ENCODE data around the gene B9D1.

B9D1 gene

DNA sequence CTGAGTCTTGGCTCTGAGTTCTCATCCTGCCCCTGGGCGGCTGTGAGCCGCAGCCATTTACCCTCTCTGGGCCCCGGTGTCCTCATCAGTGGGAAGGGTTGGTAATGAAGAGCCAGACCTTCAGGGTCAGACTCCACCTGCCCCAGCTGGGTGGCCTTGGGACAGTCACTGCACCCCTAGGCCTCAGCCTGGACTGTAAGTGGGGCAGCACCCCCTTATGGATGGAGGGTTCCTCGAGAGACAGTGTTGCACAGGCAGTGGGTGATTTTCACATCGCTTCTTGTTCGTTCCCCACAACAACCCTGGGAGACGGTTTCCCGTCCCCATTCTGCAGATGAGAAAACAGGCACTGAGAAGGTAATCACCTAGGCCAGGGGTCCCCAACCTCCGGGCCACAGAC lies 60.5 kb downstream of the B9D1 start:
- DNase-seq (ENCODE audit: low spot score): no peak

DNA sequence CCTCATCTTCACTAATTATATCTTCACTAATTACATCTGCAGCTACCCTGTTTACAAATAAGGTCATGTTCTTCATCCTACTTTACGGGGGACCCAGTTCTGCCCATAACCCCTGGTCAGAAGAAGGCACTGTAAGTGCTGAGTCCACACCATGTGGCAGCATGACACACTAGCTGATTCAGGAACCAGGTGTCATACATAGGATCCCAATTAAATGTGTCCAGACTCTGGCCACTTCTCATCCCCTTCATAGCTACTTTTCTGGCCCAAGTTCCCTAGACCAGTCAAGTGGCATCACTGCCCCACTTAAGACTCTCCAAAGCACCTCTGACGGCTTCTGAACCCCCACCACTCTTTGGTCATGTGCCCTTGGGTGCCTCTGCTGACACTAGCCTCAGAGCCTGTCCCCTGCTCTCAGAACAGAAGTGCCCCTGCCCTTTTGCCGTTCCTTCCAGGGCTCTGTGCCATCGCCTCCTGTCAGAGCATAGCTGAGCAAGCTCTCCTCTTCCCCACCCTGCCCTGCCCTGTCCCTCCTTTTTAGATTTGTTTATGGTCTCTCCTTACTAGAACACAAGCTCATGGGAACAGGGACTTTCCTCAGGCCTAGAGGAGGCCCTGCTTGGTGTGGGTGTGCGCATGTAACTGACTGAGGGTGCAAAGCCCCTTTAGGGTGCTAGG lies 61.1 kb downstream of the B9D1 start:
- DNase-seq (ENCODE audit: low spot score): no peak

DNA sequence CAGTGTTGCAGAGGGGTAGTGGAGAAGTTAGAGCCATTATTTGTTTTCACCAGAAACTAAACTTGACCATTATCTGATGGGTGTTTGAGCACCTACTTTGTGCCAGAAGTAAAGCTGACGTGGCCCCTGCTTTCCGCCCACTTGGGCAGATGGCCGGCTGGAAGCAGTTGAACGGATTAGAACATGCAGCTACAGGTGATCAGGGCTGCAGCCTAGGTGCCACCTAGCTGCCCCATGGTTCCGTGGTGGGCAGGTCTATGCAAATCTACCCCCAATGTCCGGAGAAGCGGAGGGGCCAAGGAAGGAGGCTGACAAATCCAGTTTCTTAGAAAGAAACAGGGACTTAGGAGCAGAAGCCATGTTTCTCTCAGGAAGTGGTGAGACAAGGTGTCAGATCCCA lies 62.7 kb downstream of the B9D1 start:
- DNase-seq (ENCODE audit: low spot score): no peak

DNA sequence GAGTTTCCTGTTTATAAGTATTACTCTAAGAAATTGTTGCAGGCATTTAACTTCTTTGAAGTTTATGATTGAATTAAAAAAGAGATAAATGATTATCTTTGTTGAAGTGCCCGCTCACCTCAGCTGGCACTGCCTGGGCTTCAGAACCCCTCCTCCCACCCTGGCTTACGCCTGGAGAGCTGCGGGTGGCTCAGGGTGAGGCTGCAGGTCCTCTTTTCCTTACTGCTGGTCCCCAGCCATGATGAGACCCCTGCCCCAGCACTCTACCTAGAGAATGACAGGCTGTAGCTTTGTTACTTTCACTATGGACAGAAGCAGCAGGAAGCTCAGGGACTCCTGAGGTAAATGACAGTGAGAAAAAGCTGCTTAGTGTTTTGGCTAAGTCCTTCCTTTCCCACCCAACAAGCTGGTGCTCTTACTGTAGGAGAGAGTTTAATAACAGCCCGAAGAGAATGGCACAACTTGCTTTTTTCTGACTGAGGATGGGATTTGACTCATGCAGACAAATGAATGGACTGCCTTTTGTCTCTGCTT lies 63.2 kb downstream of the B9D1 start:
- no peak for DNase-seq (ENCODE audit: low spot score)

DNA sequence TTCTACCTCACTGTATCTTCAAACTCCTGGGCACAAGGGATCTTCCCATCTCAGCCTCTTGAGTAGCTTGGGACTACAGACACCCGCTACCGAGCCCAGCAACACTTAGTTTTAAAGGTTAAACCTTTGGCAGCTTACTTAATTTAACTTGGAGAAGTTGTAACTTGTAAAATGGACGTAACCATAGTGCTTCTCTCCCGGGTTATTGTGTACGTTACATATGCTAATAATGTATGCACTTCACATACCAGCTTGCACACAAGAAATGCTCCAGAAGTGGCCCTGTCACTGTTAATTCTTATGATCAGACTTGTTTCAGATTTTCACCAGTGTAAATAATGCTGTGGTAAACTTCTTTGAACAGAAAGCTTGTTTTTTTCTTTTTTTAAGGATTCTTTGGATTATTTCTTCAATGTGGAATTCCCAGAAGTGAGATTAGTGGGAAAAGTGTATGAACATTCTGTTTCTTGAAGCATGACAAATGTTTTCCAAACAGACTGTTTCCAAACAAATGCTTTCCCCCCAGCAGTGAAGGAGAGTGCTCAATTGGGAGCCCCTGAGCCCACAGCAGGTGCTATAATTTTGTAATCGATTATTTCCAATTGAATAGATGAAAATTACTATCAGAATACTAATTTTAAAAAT lies 63.8 kb downstream of the B9D1 start:
- no peak for DNase-seq (ENCODE audit: low spot score)

DNA sequence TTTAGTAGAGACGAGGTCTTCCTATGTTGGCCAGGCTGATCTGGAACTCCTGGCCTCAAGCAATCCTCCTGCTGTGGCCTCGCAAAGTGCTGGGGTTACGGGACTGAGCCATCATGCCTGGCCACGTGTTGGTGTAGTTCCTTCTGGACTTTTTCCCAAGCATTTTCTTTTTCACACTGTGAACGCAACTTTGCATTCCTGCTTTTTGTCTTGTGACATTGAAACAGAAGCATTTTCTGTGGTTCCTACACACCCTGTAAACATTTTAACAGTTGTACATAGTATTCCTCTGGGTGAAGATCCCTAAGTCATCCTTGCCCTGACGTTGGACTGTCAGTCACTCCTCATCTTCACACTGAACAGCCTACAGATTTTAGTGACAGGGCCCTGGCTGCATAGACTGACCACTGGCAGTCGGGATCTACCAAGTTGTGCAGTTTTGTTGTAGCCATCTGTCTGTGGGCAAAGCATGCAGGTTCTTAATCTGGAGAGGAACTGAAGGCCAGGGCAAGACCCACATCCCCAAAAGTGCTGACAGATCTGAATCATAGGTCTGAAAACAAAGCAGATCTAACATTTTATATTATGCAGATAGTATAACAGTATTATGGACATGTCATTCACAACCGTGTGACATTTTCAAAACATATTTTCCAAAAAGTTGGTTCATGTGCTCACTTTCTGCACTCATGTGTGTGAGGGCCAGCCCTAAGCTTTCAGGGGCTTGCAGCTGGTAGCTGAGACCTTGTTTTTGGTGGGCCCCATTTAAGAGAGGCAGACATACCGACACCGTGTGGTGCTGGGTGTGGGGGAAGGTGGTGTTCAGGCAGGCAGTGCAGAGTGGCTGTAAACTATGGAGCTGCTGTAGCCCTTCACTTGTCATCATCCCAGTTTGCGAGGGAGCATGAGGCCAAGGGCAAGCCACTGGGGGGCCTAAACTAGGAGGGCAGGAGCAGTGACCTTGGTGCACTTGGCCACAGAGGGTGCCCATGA lies 65.4 kb downstream of the B9D1 start:
- no peak for DNase-seq (ENCODE audit: low spot score)

DNA sequence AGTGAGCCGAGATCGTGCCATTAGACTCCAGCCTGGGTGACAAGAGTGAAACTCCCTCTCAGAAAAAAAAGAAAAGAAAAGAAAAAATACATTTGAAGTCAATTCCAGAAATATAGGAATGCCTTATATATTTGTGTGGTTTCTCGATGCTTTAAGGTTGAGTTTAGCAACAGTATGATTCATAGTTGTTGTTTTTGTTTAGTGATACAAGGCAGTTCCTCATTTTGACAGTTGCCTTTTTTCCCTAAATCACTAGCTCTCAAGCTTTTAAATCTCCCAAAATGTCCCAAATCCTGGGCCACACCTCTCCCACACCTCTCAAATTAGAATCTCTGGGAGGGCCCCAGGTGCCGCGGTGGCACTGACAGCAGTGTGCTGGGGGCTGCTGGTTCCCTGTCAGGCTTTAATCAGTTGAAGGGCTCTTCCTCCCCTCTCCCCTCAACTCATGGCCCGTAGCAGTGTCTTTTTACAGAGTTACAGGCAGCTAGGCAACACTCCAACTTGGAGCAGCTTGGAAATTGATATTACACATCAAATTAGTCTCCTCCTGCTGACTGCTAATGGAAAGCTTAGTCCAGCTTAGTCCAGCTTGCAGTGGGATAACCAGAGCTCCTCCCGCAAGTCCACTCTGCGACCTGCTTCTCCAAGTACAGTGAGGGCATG lies 66.9 kb downstream of the B9D1 start:
- no peak for DNase-seq (ENCODE audit: low spot score)

DNA sequence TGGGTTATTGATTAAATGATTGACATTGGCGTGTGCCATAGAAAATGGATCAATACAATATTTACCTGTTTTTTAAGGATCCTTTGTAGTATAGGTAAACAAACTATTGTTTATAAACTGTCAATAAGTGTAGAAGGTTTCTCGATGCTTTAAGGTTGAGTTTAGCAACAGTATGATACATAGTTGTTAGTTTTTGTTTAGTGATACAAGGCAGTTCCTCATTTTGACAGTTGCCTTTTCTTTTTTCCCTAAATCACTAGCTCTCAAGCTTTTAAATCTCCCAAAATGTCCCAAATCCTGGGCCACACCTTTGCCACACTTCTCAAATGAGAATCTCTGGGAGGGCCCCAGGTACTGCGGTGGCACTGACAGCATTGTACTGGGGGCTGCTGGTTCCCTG lies 68.1 kb downstream of the B9D1 start:
- no peak for DNase-seq (ENCODE audit: low spot score)
